ENCODE data around the gene RNF224.

The RNF224 gene

GRCh38 chr9:137222190-137223077 is 4.9 kb upstream of the RNF224 start, which contains the start of gene RNF208:
Gene RNF208 (minus strand): TSS chr9:137222240. CDS start chr9:137221212, 1,028 bp downstream.
- Histone ChIP-seq H3K4ac (ENCODE audit: low read depth in 1 of 2, low read length in 2 of 2) (peak within 1 kb of the TSS in 1 of 2 experiments; percentile 7), H2BK120ac (ENCODE audit: low read depth, low read length) (peak within 1 kb of the TSS; percentile 45), H2AFZ (ENCODE audit: low read depth, low read length) (peak within 1 kb of the TSS; percentile 65), H3K4me3 (ENCODE audit: insufficient read depth in 1 of 2, low read depth in 1 of 2, low read length in 2 of 2) (peak within 1 kb of the TSS; percentile 54 to 73), H2AK5ac (ENCODE audit: low read length, severe bottlenecking) (no peak within 1 kb of the TSS), H3K9me3 (ENCODE audit: control insufficient read depth, low read length) (no peaks in the 10 kb centered on the region), H2BK5ac (ENCODE audit: low read depth, low read length, poor library complexity, severe bottlenecking) (no peak within 1 kb of the TSS), H3K18ac (ENCODE audit: low read depth in 1 of 2, low read length in 2 of 2) (peak within 1 kb of the TSS; percentile 41 to 85), H4K91ac (ENCODE audit: low read length) (peak within 1 kb of the TSS; percentile 87), H3K9ac (ENCODE audit: low read length) (peak within 1 kb of the TSS; percentile 43), H3K4me2 (ENCODE audit: low read length, poor library complexity, severe bottlenecking) (peak within 1 kb of the TSS; percentile 80), H3K23ac (ENCODE audit: low read length in 2 of 2) (peak within 1 kb of the TSS in 1 of 2 experiments; percentile 36), H3K79me1 (replicated peaks; ENCODE audit: low read length, poor library complexity, severe bottlenecking) (no peaks in the 10 kb centered on the region), H2BK15ac (ENCODE audit: low read depth, poor library complexity, severe bottlenecking) (peak within 1 kb of the TSS; percentile 26), H4K8ac (ENCODE audit: low read length) (peak within 1 kb of the TSS; percentile 92), H3K27me3 (ENCODE audit: control insufficient read depth in 1 of 2, insufficient read depth in 1 of 2, low read length in 2 of 2) (no peaks in the 10 kb centered on the region), H3K14ac (ENCODE audit: low read length in 2 of 2) (no peak within 1 kb of the TSS), H3K4me1 (ENCODE audit: control insufficient read depth, insufficient read depth, low read depth, low read length) (peaks cover 68% of the 10 kb centered on the region), H3K36me3 (ENCODE audit: control insufficient read depth in 1 of 2, insufficient read depth in 2 of 2, low read depth in 1 of 2, low read length in 2 of 2) (peaks cover 0 to 10% of the 10 kb centered on the region in 2 experiments), H2BK12ac (ENCODE audit: low read length in 2 of 2) (peak within 1 kb of the TSS in 1 of 2 experiments; percentile 12), H3K27ac (ENCODE audit: low read length, poor library complexity, severe bottlenecking) (peak within 1 kb of the TSS; percentile 17)
- DNase-seq: peak; percentile 24
- 19% methylated on average over 47 of the region's 88 CpGs for WGBS

- Histone ChIP-seq H3K36me3 (ENCODE audit: control insufficient read depth in 1 of 2, insufficient read depth in 2 of 2, low read depth in 1 of 2, low read length in 2 of 2) (peaks cover 0 to 10% of the 10 kb centered on the region in 2 experiments), H3K23ac (ENCODE audit: low read length in 2 of 2) (peak overlapping the region in 1 of 2 experiments; percentile 36), H2BK15ac (ENCODE audit: low read depth, poor library complexity, severe bottlenecking) (no peak overlapping the region), H4K8ac (ENCODE audit: low read length) (peak overlapping the region; percentile 92), H3K9ac (ENCODE audit: low read length) (peak overlapping the region; percentile 92), H3K4me2 (ENCODE audit: low read length, poor library complexity, severe bottlenecking) (peak overlapping the region; percentile 85), H3K9me3 (ENCODE audit: control insufficient read depth, low read length) (no peaks in the 10 kb centered on the region), H2BK120ac (ENCODE audit: low read depth, low read length) (no peak overlapping the region), H3K18ac (ENCODE audit: low read depth in 1 of 2, low read length in 2 of 2) (peak overlapping the region; percentile 74 to 93), H2AK5ac (ENCODE audit: low read length, severe bottlenecking) (no peak overlapping the region), H3K4me3 (ENCODE audit: insufficient read depth in 1 of 2, low read depth in 1 of 2, low read length in 2 of 2) (peak overlapping the region; percentile 71 to 86), H3K4ac (ENCODE audit: low read depth in 1 of 2, low read length in 2 of 2) (peak overlapping the region in 1 of 2 experiments; percentile 90), H3K27me3 (ENCODE audit: control insufficient read depth in 1 of 2, insufficient read depth in 1 of 2, low read length in 2 of 2) (peaks cover 0 to 4% of the 10 kb centered on the region in 2 experiments), H2AFZ (ENCODE audit: low read depth, low read length) (peak overlapping the region; percentile 96), H4K91ac (ENCODE audit: low read length) (peak overlapping the region; percentile 86), H2BK5ac (ENCODE audit: low read depth, low read length, poor library complexity, severe bottlenecking) (no peak overlapping the region), H3K27ac (ENCODE audit: low read length, poor library complexity, severe bottlenecking) (peak overlapping the region; percentile 25), H3K14ac (ENCODE audit: low read length in 2 of 2) (peak overlapping the region in 1 of 2 experiments; percentile 97), H2BK12ac (ENCODE audit: low read length in 2 of 2) (no peak overlapping the region), H3K79me1 (replicated peaks; ENCODE audit: low read length, poor library complexity, severe bottlenecking) (no peaks in the 10 kb centered on the region), H3K4me1 (ENCODE audit: control insufficient read depth, insufficient read depth, low read depth, low read length) (peaks cover 59% of the 10 kb centered on the region)
- peak; percentile 98 for DNase-seq
- 1% methylated on average over 62 of the region's 63 CpGs for WGBS
These were observed 4.0 kb upstream of the RNF224 start for GRCh38 chr9:137223078-137223970.

DNA sequence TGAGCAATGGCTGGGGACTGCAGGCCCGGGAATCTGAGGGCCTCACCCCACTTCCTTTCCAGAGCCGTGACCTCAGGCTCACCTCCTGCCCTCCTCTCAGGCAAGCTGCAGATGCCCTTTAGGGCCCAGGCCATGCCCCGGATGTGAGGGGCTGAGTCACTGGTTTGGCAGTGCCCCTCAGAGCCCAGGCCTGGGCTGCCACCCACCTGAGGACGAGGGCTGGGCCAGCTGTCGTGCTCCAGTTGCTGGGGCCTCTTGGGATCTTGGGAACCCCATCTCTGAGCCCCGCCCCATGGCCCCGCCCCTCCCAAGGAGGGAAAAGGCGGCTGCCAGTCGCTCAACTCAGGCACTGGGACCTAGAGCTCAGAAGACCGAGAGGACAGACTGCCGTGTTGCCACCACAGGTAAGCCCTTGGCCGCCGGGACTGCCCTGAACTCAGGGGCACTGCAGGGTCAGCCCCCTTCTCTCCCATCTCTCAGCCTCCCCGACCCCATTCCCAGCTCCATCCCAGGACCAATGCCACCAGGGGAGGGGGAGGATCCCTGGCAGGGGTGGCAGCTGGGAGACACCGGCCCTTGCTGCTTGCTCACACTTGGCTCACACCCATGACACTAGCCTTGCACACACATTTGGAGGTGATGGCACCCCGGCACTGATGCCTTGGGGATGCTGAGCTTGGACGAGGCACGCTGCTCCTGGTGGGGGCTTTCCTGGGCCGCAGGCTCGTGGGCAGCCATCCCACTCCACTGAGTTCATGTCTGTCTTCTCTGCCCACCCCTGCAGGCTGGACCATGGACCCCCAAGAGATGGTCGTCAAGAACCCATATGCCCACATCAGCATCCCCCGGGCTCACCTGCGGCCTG is 2.2 kb upstream of the RNF224 start, which contains the start of gene CYSRT1:
Gene CYSRT1, plus strand, starts transcription at position 345 of the 865 bp plus-strand sequence. Its CDS starts 448 bp downstream, at position 793.
- no peak within 1 kb of the TSS for H3K23ac ChIP-seq (ENCODE audit: low read length in 2 of 2)
- H2AK5ac ChIP-seq (ENCODE audit: low read length, severe bottlenecking): no peak within 1 kb of the TSS
- H3K4ac ChIP-seq (ENCODE audit: low read depth in 1 of 2, low read length in 2 of 2): peak within 1 kb of the TSS; percentile 9 to 90
- peak within 1 kb of the TSS; percentile 91 for H4K8ac ChIP-seq (ENCODE audit: low read length)
- no peak for DNase-seq
- H3K9me3 ChIP-seq (ENCODE audit: control insufficient read depth, low read length): no peaks in the 10 kb centered on the region
- no peak within 1 kb of the TSS for H2AFZ ChIP-seq (ENCODE audit: low read depth, low read length)
- H3K79me1 ChIP-seq (replicated peaks; ENCODE audit: low read length, poor library complexity, severe bottlenecking): no peaks in the 10 kb centered on the region
- H3K18ac ChIP-seq (ENCODE audit: low read depth in 1 of 2, low read length in 2 of 2): no peak within 1 kb of the TSS
- H3K14ac ChIP-seq (ENCODE audit: low read length in 2 of 2): no peak within 1 kb of the TSS
- no peak within 1 kb of the TSS for H3K27ac ChIP-seq (ENCODE audit: low read length, poor library complexity, severe bottlenecking)
- H4K91ac ChIP-seq (ENCODE audit: low read length): peak within 1 kb of the TSS; percentile 86
- peak within 1 kb of the TSS; percentile 92 for H3K9ac ChIP-seq (ENCODE audit: low read length)
- H3K27me3 ChIP-seq (ENCODE audit: control insufficient read depth in 1 of 2, insufficient read depth in 1 of 2, low read length in 2 of 2): peaks cover 0 to 21% of the 10 kb centered on the region in 2 experiments
- no peak within 1 kb of the TSS for H2BK5ac ChIP-seq (ENCODE audit: low read depth, low read length, poor library complexity, severe bottlenecking)
- H2BK12ac ChIP-seq (ENCODE audit: low read length in 2 of 2): no peak within 1 kb of the TSS
- H3K36me3 ChIP-seq (ENCODE audit: control insufficient read depth in 1 of 2, insufficient read depth in 2 of 2, low read depth in 1 of 2, low read length in 2 of 2): peaks cover 0 to 7% of the 10 kb centered on the region in 2 experiments
- WGBS: 80% methylated on average over 23 of the region's 23 CpGs
- H2BK15ac ChIP-seq (ENCODE audit: low read depth, poor library complexity, severe bottlenecking): no peak within 1 kb of the TSS
- peak within 1 kb of the TSS; percentile 85 for H3K4me2 ChIP-seq (ENCODE audit: low read length, poor library complexity, severe bottlenecking)
- H3K4me1 ChIP-seq (ENCODE audit: control insufficient read depth, insufficient read depth, low read depth, low read length): peaks cover 46% of the 10 kb centered on the region
- peak within 1 kb of the TSS; percentile 71 to 86 for H3K4me3 ChIP-seq (ENCODE audit: insufficient read depth in 1 of 2, low read depth in 1 of 2, low read length in 2 of 2)
- H2BK120ac ChIP-seq (ENCODE audit: low read depth, low read length): no peak within 1 kb of the TSS
